Measurements from ENCODE around the gene TACC3.

TACC3 gene

GRCh38 chr4:1759818-1760223, 38.5 kb downstream of the TACC3 start:
- H3K4me1 ChIP-seq (ENCODE audit: control insufficient read depth, insufficient read depth, low read length), result no peaks in the 10 kb centered on the region
- no peak overlapping the region for H3K9ac ChIP-seq (ENCODE audit: low read depth, low read length)
- no peak overlapping the region for H3K4me3 ChIP-seq (ENCODE audit: low read depth, low read length)
- H3K9me3 ChIP-seq (ENCODE audit: control insufficient read depth, insufficient read depth, low read length), result no peaks in the 10 kb centered on the region
- H3K36me3 ChIP-seq (ENCODE audit: control insufficient read depth, insufficient read depth, low read length), result no peaks in the 10 kb centered on the region
- H3K27me3 ChIP-seq (ENCODE audit: control insufficient read depth, insufficient read depth, low read length), result no peaks in the 10 kb centered on the region

GRCh38 chr4:1760521-1761071, 39.3 kb downstream of the TACC3 start:
- no peak overlapping the region for H3K4me3 ChIP-seq (ENCODE audit: low read depth, low read length)
- H3K9ac ChIP-seq (ENCODE audit: low read depth, low read length), result no peak overlapping the region
- H3K9me3 ChIP-seq (ENCODE audit: control insufficient read depth, insufficient read depth, low read length), result no peaks in the 10 kb centered on the region
- no peaks in the 10 kb centered on the region for H3K36me3 ChIP-seq (ENCODE audit: control insufficient read depth, insufficient read depth, low read length)
- no peaks in the 10 kb centered on the region for H3K4me1 ChIP-seq (ENCODE audit: control insufficient read depth, insufficient read depth, low read length)
- H3K27me3 ChIP-seq (ENCODE audit: control insufficient read depth, insufficient read depth, low read length), result peaks cover 4% of the 10 kb centered on the region

DNA sequence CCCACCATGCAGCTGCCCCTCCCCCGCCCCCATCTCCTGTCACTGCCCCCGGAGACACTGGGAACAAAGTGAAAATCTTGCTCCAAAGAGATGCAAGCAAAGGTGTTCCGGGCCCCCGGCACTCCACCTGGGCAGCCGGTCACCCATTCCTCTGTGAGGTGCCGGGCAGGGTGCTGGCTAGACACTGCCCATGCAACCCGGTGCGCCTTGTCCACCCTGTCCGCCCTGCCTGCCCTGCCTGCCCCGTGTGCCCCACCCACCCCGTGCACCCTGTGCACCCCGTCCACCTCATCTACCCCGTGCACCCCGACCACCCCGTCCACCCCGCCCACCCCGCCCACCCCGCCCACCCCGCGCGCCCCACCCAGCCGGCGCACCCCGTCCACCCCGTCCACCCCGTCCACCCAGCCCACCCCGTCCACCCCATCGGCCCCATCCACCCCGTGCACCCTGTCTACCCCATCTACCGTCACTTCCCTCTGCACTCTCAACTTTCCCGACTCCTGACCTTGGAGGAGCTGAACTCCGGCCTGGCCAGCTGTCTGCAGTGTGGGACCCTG, 39.9 kb downstream of the TACC3 start:
- Histone ChIP-seq H3K27me3 (ENCODE audit: control insufficient read depth, insufficient read depth, low read length) (peaks cover 6% of the 10 kb centered on the region), H3K36me3 (ENCODE audit: control insufficient read depth, insufficient read depth, low read length) (no peaks in the 10 kb centered on the region), H3K9ac (ENCODE audit: low read depth, low read length) (no peak overlapping the region), H3K4me3 (ENCODE audit: low read depth, low read length) (no peak overlapping the region), H3K4me1 (ENCODE audit: control insufficient read depth, insufficient read depth, low read length) (peaks cover 4% of the 10 kb centered on the region), H3K9me3 (ENCODE audit: control insufficient read depth, insufficient read depth, low read length) (no peaks in the 10 kb centered on the region)

DNA sequence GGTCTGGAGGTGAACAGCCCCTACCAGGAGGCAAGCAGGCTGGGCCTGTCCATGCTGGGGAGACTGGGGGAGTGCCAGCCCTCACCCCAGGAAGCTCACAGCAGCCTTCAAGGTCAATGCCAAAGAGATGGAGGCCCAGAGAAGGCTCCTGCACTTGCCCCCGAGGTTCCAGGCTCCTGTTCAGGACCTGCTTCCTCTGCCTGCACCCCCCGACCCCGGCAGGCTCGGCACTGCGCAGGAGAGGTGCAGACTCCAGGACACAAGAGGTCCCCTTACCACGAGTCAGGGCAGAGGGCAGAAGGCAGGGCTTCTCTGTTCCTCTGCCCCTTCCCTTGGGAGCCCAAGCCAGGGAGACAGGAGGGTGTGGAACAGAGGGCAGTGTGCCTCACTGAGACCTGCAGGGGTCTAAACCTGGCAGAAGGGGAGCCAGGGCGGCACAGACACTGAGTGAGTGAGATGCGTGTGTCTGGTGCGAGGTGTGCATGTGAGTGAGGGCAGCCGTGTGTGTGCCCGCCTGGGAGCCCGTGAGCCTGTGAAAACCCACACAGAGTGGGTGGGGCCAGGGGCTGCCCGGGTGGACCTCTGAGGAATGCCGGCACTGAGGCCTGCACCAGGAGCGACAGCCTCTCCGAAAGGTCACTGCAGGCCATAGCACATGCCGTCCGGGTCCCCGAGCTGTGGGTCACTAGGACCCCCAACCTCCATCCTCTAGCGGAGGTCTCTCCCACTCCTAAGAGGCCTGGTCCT, 41.1 kb downstream of the TACC3 start:
- Histone ChIP-seq H3K9me3 (ENCODE audit: control insufficient read depth, insufficient read depth, low read length) (no peaks in the 10 kb centered on the region), H3K4me3 (ENCODE audit: low read depth, low read length) (no peak overlapping the region), H3K4me1 (ENCODE audit: control insufficient read depth, insufficient read depth, low read length) (peaks cover 4% of the 10 kb centered on the region), H3K9ac (ENCODE audit: low read depth, low read length) (no peak overlapping the region), H3K36me3 (ENCODE audit: control insufficient read depth, insufficient read depth, low read length) (no peaks in the 10 kb centered on the region), H3K27me3 (ENCODE audit: control insufficient read depth, insufficient read depth, low read length) (peaks cover 6% of the 10 kb centered on the region)

GRCh38 chr4:1763070-1763549, 41.8 kb downstream of the TACC3 start:
- Histone ChIP-seq H3K4me1 (ENCODE audit: control insufficient read depth, insufficient read depth, low read length) (peaks cover 5% of the 10 kb centered on the region), H3K9me3 (ENCODE audit: control insufficient read depth, insufficient read depth, low read length) (no peaks in the 10 kb centered on the region), H3K36me3 (ENCODE audit: control insufficient read depth, insufficient read depth, low read length) (no peaks in the 10 kb centered on the region), H3K4me3 (ENCODE audit: low read depth, low read length) (no peak overlapping the region), H3K9ac (ENCODE audit: low read depth, low read length) (no peak overlapping the region), H3K27me3 (ENCODE audit: control insufficient read depth, insufficient read depth, low read length) (peaks cover 6% of the 10 kb centered on the region)

- Histone ChIP-seq H3K9me3 (ENCODE audit: control insufficient read depth, insufficient read depth, low read length) (no peaks in the 10 kb centered on the region), H3K36me3 (ENCODE audit: control insufficient read depth, insufficient read depth, low read length) (no peaks in the 10 kb centered on the region), H3K4me1 (ENCODE audit: control insufficient read depth, insufficient read depth, low read length) (peaks cover 6% of the 10 kb centered on the region), H3K4me3 (ENCODE audit: low read depth, low read length) (no peak overlapping the region), H3K27me3 (ENCODE audit: control insufficient read depth, insufficient read depth, low read length) (peaks cover 6% of the 10 kb centered on the region), H3K9ac (ENCODE audit: low read depth, low read length) (no peak overlapping the region)
Observed at GRCh38 chr4:1763550-1764080, 42.3 kb downstream of the TACC3 start.

GRCh38 chr4:1764670-1765069, 43.3 kb downstream of the TACC3 start:
- peaks cover 6% of the 10 kb centered on the region for H3K4me1 ChIP-seq (ENCODE audit: control insufficient read depth, insufficient read depth, low read length)
- H3K9me3 ChIP-seq (ENCODE audit: control insufficient read depth, insufficient read depth, low read length), result no peaks in the 10 kb centered on the region
- no peaks in the 10 kb centered on the region for H3K36me3 ChIP-seq (ENCODE audit: control insufficient read depth, insufficient read depth, low read length)
- H3K9ac ChIP-seq (ENCODE audit: low read depth, low read length), result no peak overlapping the region
- H3K4me3 ChIP-seq (ENCODE audit: low read depth, low read length), result no peak overlapping the region
- peaks cover 6% of the 10 kb centered on the region for H3K27me3 ChIP-seq (ENCODE audit: control insufficient read depth, insufficient read depth, low read length)

GRCh38 chr4:1765409-1766072, 44.2 kb downstream of the TACC3 start:
- Histone ChIP-seq H3K9ac (ENCODE audit: low read depth, low read length) (no peak overlapping the region), H3K27me3 (ENCODE audit: control insufficient read depth, insufficient read depth, low read length) (peaks cover 6% of the 10 kb centered on the region), H3K4me1 (ENCODE audit: control insufficient read depth, insufficient read depth, low read length) (peaks cover 6% of the 10 kb centered on the region), H3K4me3 (ENCODE audit: low read depth, low read length) (no peak overlapping the region), H3K9me3 (ENCODE audit: control insufficient read depth, insufficient read depth, low read length) (no peaks in the 10 kb centered on the region), H3K36me3 (ENCODE audit: control insufficient read depth, insufficient read depth, low read length) (no peaks in the 10 kb centered on the region)

DNA sequence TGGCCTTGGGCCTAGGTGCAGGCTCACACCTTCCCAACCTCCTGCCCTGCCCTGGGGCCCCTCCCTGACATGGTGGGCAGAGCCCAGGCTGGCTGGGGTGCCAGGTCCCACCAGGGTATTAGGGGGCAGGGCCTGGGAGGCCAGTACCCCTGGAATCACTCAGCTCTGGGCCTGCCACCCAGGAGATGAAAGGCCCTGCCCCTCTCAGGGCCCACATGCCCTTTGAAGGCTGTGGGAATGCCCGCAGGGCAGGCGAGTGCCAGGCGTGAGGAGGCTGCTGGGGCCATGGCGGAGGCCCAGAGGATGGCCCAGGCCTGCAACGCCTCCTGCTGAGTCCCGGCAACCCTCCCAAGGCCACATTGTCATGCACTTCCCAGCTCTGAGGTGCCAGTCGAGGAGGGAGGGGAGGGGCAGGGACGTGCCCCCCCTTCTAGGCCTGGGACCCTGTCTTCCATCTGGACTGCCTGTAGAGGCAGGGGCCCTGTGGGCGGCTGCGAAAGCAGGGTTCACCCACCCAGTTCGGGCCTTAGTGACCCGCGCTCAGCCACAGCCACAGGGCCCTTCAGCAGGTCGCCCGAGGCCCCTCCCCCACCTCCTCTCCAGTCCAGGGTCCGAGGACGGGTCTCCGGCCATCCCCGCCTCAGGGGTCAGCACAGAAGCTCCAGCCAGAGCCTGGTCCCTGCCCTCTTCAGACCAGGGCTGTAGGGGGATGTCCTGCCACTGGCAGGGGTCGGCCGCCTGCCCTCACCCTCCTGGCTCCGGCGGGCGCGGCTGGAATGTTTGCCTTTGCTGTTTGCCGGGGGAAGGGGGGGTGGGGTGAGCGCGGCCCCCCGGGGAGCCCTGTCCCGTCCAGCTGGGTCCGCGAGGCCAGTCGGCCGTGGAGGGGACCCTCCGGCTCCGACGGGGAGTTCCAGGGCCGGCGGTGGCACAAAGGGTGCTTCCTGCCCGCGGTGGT, 45.1 kb downstream of the TACC3 start:
- peaks cover 6% of the 10 kb centered on the region for H3K4me1 ChIP-seq (ENCODE audit: control insufficient read depth, insufficient read depth, low read length)

DNA sequence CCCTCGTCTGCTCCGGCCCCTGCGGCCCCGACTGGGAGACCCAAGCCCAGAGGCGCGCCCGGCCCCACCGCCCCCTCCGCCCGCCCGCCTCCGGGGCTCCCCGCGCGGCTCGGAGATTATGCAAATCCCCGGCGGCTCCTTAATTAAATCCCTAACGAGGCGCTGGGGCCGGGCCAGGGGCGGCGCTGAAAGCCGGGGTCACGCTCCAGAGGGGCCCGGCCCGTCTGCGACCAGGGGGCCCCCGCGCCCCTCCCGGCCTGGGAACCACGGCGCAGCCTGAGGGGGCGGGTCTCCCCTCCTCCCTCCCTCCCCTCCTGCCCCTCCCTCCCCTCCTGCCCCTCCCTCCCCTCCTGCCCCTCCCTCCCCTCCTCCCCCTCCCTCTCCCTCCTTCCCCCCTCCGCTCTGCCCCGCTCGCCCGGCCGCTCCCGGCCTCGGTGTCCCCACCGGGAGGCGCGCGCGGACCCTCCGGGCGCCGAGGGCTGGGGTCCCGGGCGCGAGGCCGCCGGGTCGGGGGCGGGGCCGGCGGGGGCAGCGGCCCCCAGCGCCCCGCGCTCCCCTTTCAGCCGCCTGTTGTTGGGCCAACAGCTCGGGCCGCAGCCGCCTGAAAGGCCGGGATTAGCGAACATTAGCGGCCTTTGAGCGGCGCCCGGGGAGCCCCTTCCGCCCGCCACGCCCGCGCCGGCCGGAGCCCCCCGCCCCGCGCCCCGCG, 45.9 kb downstream of the TACC3 start:
- Histone ChIP-seq H3K9me3 (ENCODE audit: control insufficient read depth, insufficient read depth, low read length) (no peaks in the 10 kb centered on the region), H3K27me3 (ENCODE audit: control insufficient read depth, insufficient read depth, low read length) (peaks cover 6% of the 10 kb centered on the region), H3K4me3 (ENCODE audit: low read depth, low read length) (no peak overlapping the region), H3K4me1 (ENCODE audit: control insufficient read depth, insufficient read depth, low read length) (peaks cover 6% of the 10 kb centered on the region), H3K36me3 (ENCODE audit: control insufficient read depth, insufficient read depth, low read length) (no peaks in the 10 kb centered on the region), H3K9ac (ENCODE audit: low read depth, low read length) (no peak overlapping the region)

More for the DNA sequence above, 45.1 kb downstream of the TACC3 start:
- Histone ChIP-seq H3K9ac (ENCODE audit: low read depth, low read length) (no peak overlapping the region), H3K4me3 (ENCODE audit: low read depth, low read length) (peak overlapping the region; percentile 13), H3K36me3 (ENCODE audit: control insufficient read depth, insufficient read depth, low read length) (no peaks in the 10 kb centered on the region), H3K9me3 (ENCODE audit: control insufficient read depth, insufficient read depth, low read length) (no peaks in the 10 kb centered on the region), H3K27me3 (ENCODE audit: control insufficient read depth, insufficient read depth, low read length) (peaks cover 6% of the 10 kb centered on the region)
